GM23338 (cell line): Measurements from ENCODE around the gene CRACDL. TPM values are rescaled to one million over a fixed set of nuclear protein-coding genes. Genes with fewer than 3 reads are reported as not detected.

Source experiments
- ATAC-seq: fragments of 200-7000 bp; cut with Tn5 transposase; 3 replicates; pipeline ENCODE4 v1.9.1; 2020
- DNase-seq: peaks from one replicate; pipeline ENCODE4 v3.0.0-alpha.2; 2015; ENCODE audit warnings: low spot score
- H2AFZ ChIP-seq: fragments of 200-600 bp; sonication (generic); 2 replicates; pipeline ENCODE4 v1.8.0; 2016; ENCODE audit warnings: antibody characterized with exemption, mild to moderate bottlenecking, moderate library complexity
- H3F3A ChIP-seq: fragments of 200-600 bp; sonication (generic); replicated peaks from 2 replicates; pipeline ENCODE4 v1.8.0; 2017; ENCODE audit warnings: antibody characterized with exemption, mixed run types, low read depth
- H3K27ac ChIP-seq: fragments of 200-600 bp; sonication (generic); 2 replicates; pipeline ENCODE4 v1.6.1; 2016; ENCODE audit warnings: low read depth
- H3K27me3 ChIP-seq: fragments of 200-600 bp; sonication (generic); 2 replicates; pipeline ENCODE4 v1.8.0; 2016; ENCODE audit warnings: mild to moderate bottlenecking, mixed run types, moderate library complexity; ENCODE audit not compliant: insufficient read depth
- H3K36me3 ChIP-seq: fragments of 200-600 bp; sonication (generic); 2 replicates; pipeline ENCODE4 v1.8.0; 2016; ENCODE audit warnings: mild to moderate bottlenecking; ENCODE audit not compliant: insufficient read depth
- H3K4me1 ChIP-seq: fragments of 200-600 bp; sonication (generic); 2 replicates; pipeline ENCODE4 v1.8.0; 2016; ENCODE audit warnings: mild to moderate bottlenecking, moderate library complexity; ENCODE audit not compliant: insufficient read depth
- H3K4me2 ChIP-seq: fragments of 200-600 bp; sonication (generic); 2 replicates; pipeline ENCODE4 v1.7.1; 2017; ENCODE audit warnings: mixed run types
- H3K4me3 ChIP-seq: fragments of 200-600 bp; sonication (generic); 2 replicates; pipeline ENCODE4 v1.6.1; 2016; ENCODE audit warnings: mixed run types
- H3K79me2 ChIP-seq: fragments of 200-600 bp; sonication (generic); replicated peaks from 2 replicates; pipeline ENCODE4 v1.8.0; 2017; ENCODE audit warnings: mild to moderate bottlenecking; ENCODE audit not compliant: insufficient read depth
- H3K9me2 ChIP-seq: fragments of 200-600 bp; sonication (generic); 2 replicates; pipeline ENCODE4 v1.8.0; 2017; ENCODE audit not compliant: insufficient read depth
- H4K20me1 ChIP-seq: fragments of 200-600 bp; sonication (generic); replicated peaks from 2 replicates; pipeline ENCODE4 v1.8.0; 2017; ENCODE audit warnings: mild to moderate bottlenecking; ENCODE audit not compliant: insufficient read depth
- H3K27ac Mint-ChIP-seq: 2 replicates; pipeline ENCODE4 v1.8.0; 2020; ENCODE audit warnings: inconsistent platforms, mild to moderate bottlenecking, moderate library complexity, mixed read lengths
- H3K27me3 Mint-ChIP-seq: 3 replicates; pipeline ENCODE4 v1.8.0; 2022; ENCODE audit warnings: low read depth, mild to moderate bottlenecking, moderate library complexity, mixed read lengths, inconsistent platforms; ENCODE audit not compliant: insufficient read depth, poor library complexity
- H3K36me3 Mint-ChIP-seq: 3 replicates; pipeline ENCODE4 v1.8.0; 2021; ENCODE audit warnings: low read depth, mild to moderate bottlenecking, inconsistent platforms, moderate library complexity, mixed read lengths
- H3K4me1 Mint-ChIP-seq: 3 replicates; pipeline ENCODE4 v1.8.0; 2020; ENCODE audit warnings: mild to moderate bottlenecking, inconsistent platforms, mixed read lengths
- H3K4me3 Mint-ChIP-seq: 3 replicates; pipeline ENCODE4 v1.8.0; 2021; ENCODE audit warnings: moderate library complexity, mild to moderate bottlenecking, inconsistent platforms, mixed read lengths
- H3K9me3 Mint-ChIP-seq: 3 replicates; pipeline ENCODE4 v1.8.0; 2020; ENCODE audit warnings: moderate library complexity, mild to moderate bottlenecking, inconsistent platforms, mixed read lengths
- CREB1 ChIP-seq: fragments of 250-450 bp; sonication (Bioruptor Pico); IDR thresholded peaks from 2 replicates; pipeline ENCODE4 v1.5.0; 2020; ENCODE audit warnings: low read depth, mild to moderate bottlenecking, moderate library complexity
- CTCF ChIP-seq, 2 experiments: fragments of 200-600 bp in 1 of 2; sonication (generic) in 1 of 2; conservative IDR thresholded peaks; 2 replicates each; pipeline versions ENCODE4 v1.5.1 to v1.6.1; 2016 to 2017; ENCODE audit warnings: antibody characterized with exemption in 2 of 2, low read depth in 2 of 2, mild to moderate bottlenecking in 2 of 2, moderate library complexity in 1 of 2
- ETS1 ChIP-seq: IDR thresholded peaks from 2 replicates; pipeline ENCODE4 v1.6.1; 2016; ENCODE audit warnings: antibody characterized with exemption
- EZH2 ChIP-seq: fragments of 200-600 bp; sonication (generic); IDR thresholded peaks from one replicate; pipeline ENCODE4 v1.8.0; 2017; ENCODE audit warnings: antibody characterized with exemption, mild to moderate bottlenecking, low read depth; ENCODE audit not compliant: unreplicated experiment
- EZH2phosphoT487 ChIP-seq: fragments of 200-600 bp; sonication (generic); IDR thresholded peaks from one replicate; pipeline ENCODE4 v1.8.1; 2018; ENCODE audit warnings: antibody characterized with exemption; ENCODE audit not compliant: unreplicated experiment
- JUNB ChIP-seq: IDR thresholded peaks from one replicate; pipeline ENCODE4 v1.6.1; 2016; ENCODE audit warnings: antibody characterized with exemption; ENCODE audit not compliant: unreplicated experiment
- NANOG ChIP-seq: IDR thresholded peaks from 2 replicates; pipeline ENCODE4 v1.6.1; 2016; ENCODE audit warnings: antibody characterized with exemption, borderline replicate concordance
- POLR2AphosphoS5 ChIP-seq: IDR thresholded peaks from 2 replicates; pipeline ENCODE4 v1.6.1; 2016; ENCODE audit warnings: antibody characterized with exemption, low read depth
- REST ChIP-seq: IDR thresholded peaks from one replicate; pipeline ENCODE4 v1.6.1; 2018; ENCODE audit warnings: antibody characterized with exemption; ENCODE audit not compliant: unreplicated experiment
- STAT1 ChIP-seq: IDR thresholded peaks from one replicate; pipeline ENCODE4 v1.6.1; 2016; ENCODE audit warnings: antibody characterized with exemption; ENCODE audit not compliant: unreplicated experiment
- ZNF114 ChIP-seq: fragments of 250-450 bp; sonication (Bioruptor Pico); IDR thresholded peaks from 2 replicates; pipeline ENCODE4 v1.5.0; 2020; ENCODE audit warnings: mild to moderate bottlenecking, moderate library complexity
- ZNF331 ChIP-seq: fragments of 250-450 bp; sonication (Bioruptor Pico); IDR thresholded peaks from 2 replicates; pipeline ENCODE4 v1.5.0; 2020; ENCODE audit warnings: low read depth, mild to moderate bottlenecking, moderate library complexity
- ZNF462 ChIP-seq: fragments of 250-450 bp; sonication (Bioruptor Pico); IDR thresholded peaks from 2 replicates; pipeline ENCODE4 v1.5.0; 2020; ENCODE audit warnings: mild to moderate bottlenecking, moderate library complexity
- polyA plus RNA-seq: library from polyadenylated mRNA; unstranded; fragments of >200 nt; fragmentation: Nextera tagmentation; extraction: Ambion mirVana; gene quantifications from 2 replicates; pipeline ENCODE4 v1.2.1, GENCODE V29; 2016
- total RNA-seq: library from RNA; depleted of rRNA; stranded (reverse); fragments of >200 nt; shearing (Covaris generic); gene quantifications from 2 replicates; pipeline ENCODE4 v1.2.3, GENCODE V29; 2014

Gene CRACDL
- total and polyA plus RNA-seq, 2 experiments from 2014 or later, result 0.14 to 0.16 TPM

DNA sequence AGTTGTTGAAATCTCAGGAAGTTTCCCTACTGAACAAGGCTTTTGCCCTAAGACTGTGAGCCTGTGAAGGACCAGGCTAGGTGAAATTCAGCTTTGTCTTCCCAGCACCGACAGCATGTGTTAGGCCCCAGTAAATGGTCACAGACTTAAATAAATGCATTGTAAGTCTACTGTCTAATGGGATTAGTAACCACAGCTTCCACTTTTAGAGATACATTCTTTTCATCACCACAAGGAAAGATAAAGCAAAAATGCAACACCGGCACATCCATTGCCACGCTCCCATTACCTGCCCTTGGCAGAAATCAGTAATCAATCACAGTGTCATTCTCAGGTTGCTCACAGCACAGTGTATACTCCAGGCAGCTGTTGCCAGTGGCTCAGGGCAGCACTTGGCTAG lies 59.3 kb downstream of the CRACDL start:
- Histone ChIP-seq H3K27ac (no peak overlapping the region), H3K36me3 (no peaks in the 10 kb centered on the region), H3K4me3 (no peak overlapping the region), H3K9me2 (no peaks in the 10 kb centered on the region), H3K4me2 (no peak overlapping the region), H3K4me1 (no peaks in the 10 kb centered on the region), H3F3A (no peaks in the 10 kb centered on the region), H4K20me1 (no peaks in the 10 kb centered on the region), H2AFZ (no peak overlapping the region), H3K79me2 (no peaks in the 10 kb centered on the region), H3K27me3 (no peaks in the 10 kb centered on the region)
- no peak overlapping the region for H3K4me3 Mint-ChIP-seq
- H3K9me3 Mint-ChIP-seq, result no peaks in the 10 kb centered on the region
- peaks cover 1% of the 10 kb centered on the region for H3K27me3 Mint-ChIP-seq
- ATAC-seq (no peak), DNase-seq (no peak)
- TF ChIP-seq STAT1, result no peak
- no peak for TF ChIP-seq CTCF (conservative IDR thresholded peaks at IDR 0.05; ENCODE audit: low read depth in 2 of 2)
- no peak for TF ChIP-seq EZH2
- no peak for TF ChIP-seq EZH2phosphoT487
- no peak for TF ChIP-seq JUNB
- no peak for TF ChIP-seq ZNF114 (CRISPR knock-in tag)
- no peak for TF ChIP-seq POLR2AphosphoS5
- TF ChIP-seq ZNF462 (CRISPR knock-in tag), result no peak
- TF ChIP-seq ETS1, result no peak
- TF ChIP-seq NANOG, result no peak
- no peak for TF ChIP-seq ZNF331 (CRISPR knock-in tag)
- TF ChIP-seq REST, result no peak
- no peak for TF ChIP-seq CREB1
- H3K4me1 Mint-ChIP-seq, result no peaks in the 10 kb centered on the region
- no peak overlapping the region for H3K27ac Mint-ChIP-seq
- H3K36me3 Mint-ChIP-seq, result no peaks in the 10 kb centered on the region
